ENCODE data around the gene LYPD5.
"Not testable (repeated sequence)": the region's sequence is repeated elsewhere in the genome, so short reads cannot be mapped to it uniquely, and the experiment has no call there.

The LYPD5 gene

GRCh38 chr19:43823856-43824255, 21.6 kb upstream of the LYPD5 start:
- H2BK5ac ChIP-seq (ENCODE audit: low read depth, low read length, poor library complexity, severe bottlenecking); H3K4me1 ChIP-seq (ENCODE audit: control insufficient read depth, insufficient read depth, low read depth, low read length); H3K4me3 ChIP-seq (ENCODE audit: insufficient read depth in 1 of 2, low read depth in 1 of 2, low read length in 2 of 2); H3K4me2 ChIP-seq (ENCODE audit: low read length, poor library complexity, severe bottlenecking); H2BK120ac ChIP-seq (ENCODE audit: low read depth, low read length); H3K14ac ChIP-seq (ENCODE audit: low read length in 2 of 2); H2AK5ac ChIP-seq (ENCODE audit: low read length, severe bottlenecking); H3K27ac ChIP-seq (ENCODE audit: low read length, poor library complexity, severe bottlenecking); H2BK15ac ChIP-seq (ENCODE audit: low read depth, poor library complexity, severe bottlenecking); H3K23ac ChIP-seq (ENCODE audit: low read length in 2 of 2); H2BK12ac ChIP-seq (ENCODE audit: low read length in 2 of 2); DNase-seq; H2AFZ ChIP-seq (ENCODE audit: low read depth, low read length); H3K36me3 ChIP-seq (ENCODE audit: control insufficient read depth in 1 of 2, insufficient read depth in 2 of 2, low read depth in 1 of 2, low read length in 2 of 2); H3K4ac ChIP-seq (ENCODE audit: low read depth in 1 of 2, low read length in 2 of 2); H4K8ac ChIP-seq (ENCODE audit: low read length); H4K91ac ChIP-seq (ENCODE audit: low read length); H3K9me3 ChIP-seq (ENCODE audit: control insufficient read depth, low read length); H3K18ac ChIP-seq (ENCODE audit: low read depth in 1 of 2, low read length in 2 of 2); H3K9ac ChIP-seq (ENCODE audit: low read length): not testable (repeated sequence)
- 69% methylated on average over 2 of the region's 3 CpGs for WGBS
- peaks cover 12% of the 10 kb centered on the region for H3K79me1 ChIP-seq (replicated peaks; ENCODE audit: low read length, poor library complexity, severe bottlenecking)
- peaks cover 13 to 16% of the 10 kb centered on the region in 2 experiments for H3K27me3 ChIP-seq (ENCODE audit: control insufficient read depth in 1 of 2, insufficient read depth in 1 of 2, low read length in 2 of 2)

GRCh38 chr19:43820884-43821215, 18.6 kb upstream of the LYPD5 start:
- H2BK15ac ChIP-seq (ENCODE audit: low read depth, poor library complexity, severe bottlenecking): no peak overlapping the region
- H2BK5ac ChIP-seq (ENCODE audit: low read depth, low read length, poor library complexity, severe bottlenecking): no peak overlapping the region
- H3K79me1 ChIP-seq (replicated peaks; ENCODE audit: low read length, poor library complexity, severe bottlenecking): no peaks in the 10 kb centered on the region
- no peak overlapping the region for H2BK12ac ChIP-seq (ENCODE audit: low read length in 2 of 2)
- H3K9me3 ChIP-seq (ENCODE audit: control insufficient read depth, low read length): peaks cover 5% of the 10 kb centered on the region
- H2BK120ac ChIP-seq (ENCODE audit: low read depth, low read length): no peak overlapping the region
- H4K91ac ChIP-seq (ENCODE audit: low read length): no peak overlapping the region
- H4K8ac ChIP-seq (ENCODE audit: low read length): no peak overlapping the region
- H3K23ac ChIP-seq (ENCODE audit: low read length in 2 of 2): no peak overlapping the region
- peak overlapping the region; percentile 20 for H3K9ac ChIP-seq (ENCODE audit: low read length)
- no peak overlapping the region for H2AFZ ChIP-seq (ENCODE audit: low read depth, low read length)
- H3K18ac ChIP-seq (ENCODE audit: low read depth in 1 of 2, low read length in 2 of 2): no peak overlapping the region
- H3K27ac ChIP-seq (ENCODE audit: low read length, poor library complexity, severe bottlenecking): no peak overlapping the region
- no peak overlapping the region for H2AK5ac ChIP-seq (ENCODE audit: low read length, severe bottlenecking)
- H3K4ac ChIP-seq (ENCODE audit: low read depth in 1 of 2, low read length in 2 of 2): no peak overlapping the region
- peaks cover 5% of the 10 kb centered on the region for H3K4me1 ChIP-seq (ENCODE audit: control insufficient read depth, insufficient read depth, low read depth, low read length)
- H3K36me3 ChIP-seq (ENCODE audit: control insufficient read depth in 1 of 2, insufficient read depth in 2 of 2, low read depth in 1 of 2, low read length in 2 of 2): no peaks in the 10 kb centered on the region
- peak overlapping the region; percentile 1 for H3K4me2 ChIP-seq (ENCODE audit: low read length, poor library complexity, severe bottlenecking)
- peak overlapping the region in 1 of 2 experiments; percentile 79 for H3K4me3 ChIP-seq (ENCODE audit: insufficient read depth in 1 of 2, low read depth in 1 of 2, low read length in 2 of 2)
- H3K14ac ChIP-seq (ENCODE audit: low read length in 2 of 2): no peak overlapping the region
- WGBS: 20% methylated on average over 1 of the region's 5 CpGs
- peaks cover 16% of the 10 kb centered on the region in 2 experiments for H3K27me3 ChIP-seq (ENCODE audit: control insufficient read depth in 1 of 2, insufficient read depth in 1 of 2, low read length in 2 of 2)
- DNase-seq: no peak

GRCh38 chr19:43820098-43820883, 18.0 kb upstream of the LYPD5 start:
- Histone ChIP-seq H3K27me3 (ENCODE audit: control insufficient read depth in 1 of 2, insufficient read depth in 1 of 2, low read length in 2 of 2) (peaks cover 16% of the 10 kb centered on the region in 2 experiments), H3K9me3 (ENCODE audit: control insufficient read depth, low read length) (peaks cover 5% of the 10 kb centered on the region), H3K4ac (ENCODE audit: low read depth in 1 of 2, low read length in 2 of 2) (no peak overlapping the region), H3K4me2 (ENCODE audit: low read length, poor library complexity, severe bottlenecking) (peak overlapping the region; percentile 1), H2AK5ac (ENCODE audit: low read length, severe bottlenecking) (no peak overlapping the region), H3K79me1 (replicated peaks; ENCODE audit: low read length, poor library complexity, severe bottlenecking) (no peaks in the 10 kb centered on the region), H2BK120ac (ENCODE audit: low read depth, low read length) (no peak overlapping the region), H4K91ac (ENCODE audit: low read length) (peak overlapping the region; percentile 83), H2BK5ac (ENCODE audit: low read depth, low read length, poor library complexity, severe bottlenecking) (no peak overlapping the region), H4K8ac (ENCODE audit: low read length) (peak overlapping the region; percentile 45), H3K14ac (ENCODE audit: low read length in 2 of 2) (peak overlapping the region in 1 of 2 experiments; percentile 2), H3K23ac (ENCODE audit: low read length in 2 of 2) (no peak overlapping the region), H2BK12ac (ENCODE audit: low read length in 2 of 2) (peak overlapping the region in 1 of 2 experiments; percentile 66), H2AFZ (ENCODE audit: low read depth, low read length) (peak overlapping the region; percentile 21), H3K9ac (ENCODE audit: low read length) (peak overlapping the region; percentile 20), H2BK15ac (ENCODE audit: low read depth, poor library complexity, severe bottlenecking) (no peak overlapping the region), H3K36me3 (ENCODE audit: control insufficient read depth in 1 of 2, insufficient read depth in 2 of 2, low read depth in 1 of 2, low read length in 2 of 2) (no peaks in the 10 kb centered on the region), H3K4me3 (ENCODE audit: insufficient read depth in 1 of 2, low read depth in 1 of 2, low read length in 2 of 2) (peak overlapping the region in 1 of 2 experiments; percentile 79), H3K18ac (ENCODE audit: low read depth in 1 of 2, low read length in 2 of 2) (peak overlapping the region; percentile 25 to 54), H3K27ac (ENCODE audit: low read length, poor library complexity, severe bottlenecking) (no peak overlapping the region), H3K4me1 (ENCODE audit: control insufficient read depth, insufficient read depth, low read depth, low read length) (peaks cover 5% of the 10 kb centered on the region)
- WGBS: 43% methylated on average over 47 of the region's 48 CpGs
- DNase-seq: no peak

- no peak overlapping the region for H4K91ac ChIP-seq (ENCODE audit: low read length)
- H2AK5ac ChIP-seq (ENCODE audit: low read length, severe bottlenecking): no peak overlapping the region
- H2AFZ ChIP-seq (ENCODE audit: low read depth, low read length): no peak overlapping the region
- H4K8ac ChIP-seq (ENCODE audit: low read length): no peak overlapping the region
- H3K4me2 ChIP-seq (ENCODE audit: low read length, poor library complexity, severe bottlenecking): no peak overlapping the region
- H3K4me1 ChIP-seq (ENCODE audit: control insufficient read depth, insufficient read depth, low read depth, low read length): peaks cover 5% of the 10 kb centered on the region
- 81% methylated on average over 5 of the region's 5 CpGs for WGBS
- no peak overlapping the region for H2BK12ac ChIP-seq (ENCODE audit: low read length in 2 of 2)
- H3K23ac ChIP-seq (ENCODE audit: low read length in 2 of 2): no peak overlapping the region
- no peaks in the 10 kb centered on the region for H3K79me1 ChIP-seq (replicated peaks; ENCODE audit: low read length, poor library complexity, severe bottlenecking)
- H3K9ac ChIP-seq (ENCODE audit: low read length): no peak overlapping the region
- H3K14ac ChIP-seq (ENCODE audit: low read length in 2 of 2): no peak overlapping the region
- H3K9me3 ChIP-seq (ENCODE audit: control insufficient read depth, low read length): peaks cover 5% of the 10 kb centered on the region
- H3K4me3 ChIP-seq (ENCODE audit: insufficient read depth in 1 of 2, low read depth in 1 of 2, low read length in 2 of 2): no peak overlapping the region
- DNase-seq: no peak
- no peak overlapping the region for H3K4ac ChIP-seq (ENCODE audit: low read depth in 1 of 2, low read length in 2 of 2)
- no peak overlapping the region for H2BK120ac ChIP-seq (ENCODE audit: low read depth, low read length)
- H3K18ac ChIP-seq (ENCODE audit: low read depth in 1 of 2, low read length in 2 of 2): no peak overlapping the region
- H2BK5ac ChIP-seq (ENCODE audit: low read depth, low read length, poor library complexity, severe bottlenecking): no peak overlapping the region
- H3K27ac ChIP-seq (ENCODE audit: low read length, poor library complexity, severe bottlenecking): no peak overlapping the region
- no peak overlapping the region for H2BK15ac ChIP-seq (ENCODE audit: low read depth, poor library complexity, severe bottlenecking)
- no peaks in the 10 kb centered on the region for H3K36me3 ChIP-seq (ENCODE audit: control insufficient read depth in 1 of 2, insufficient read depth in 2 of 2, low read depth in 1 of 2, low read length in 2 of 2)
- H3K27me3 ChIP-seq (ENCODE audit: control insufficient read depth in 1 of 2, insufficient read depth in 1 of 2, low read length in 2 of 2): peaks cover 22 to 24% of the 10 kb centered on the region in 2 experiments
These were observed 16.3 kb upstream of the LYPD5 start for GRCh38 chr19:43818500-43818899.
